Mucosa of stomach (tissue), 1 donor: Measurements from ENCODE around the gene A4GALT.
"Not testable (repeated sequence)": the region's sequence is repeated elsewhere in the genome, so short reads cannot be mapped to it uniquely, and the experiment has no call there.

ENCODE experiments used
- H3K27me3 ChIP-seq: one replicate; pipeline ENCODE4 v1.7.0; 2013; ENCODE audit warnings: mild to moderate bottlenecking, low read length; ENCODE audit not compliant: control insufficient read depth, insufficient read depth
- H3K36me3 ChIP-seq: one replicate; pipeline ENCODE4 v1.7.0; 2013; ENCODE audit warnings: low read length; ENCODE audit not compliant: control insufficient read depth, insufficient read depth
- H3K4me1 ChIP-seq: one replicate; pipeline ENCODE4 v1.7.0; 2013; ENCODE audit warnings: mild to moderate bottlenecking, low read length; ENCODE audit not compliant: control insufficient read depth, insufficient read depth
- H3K4me3 ChIP-seq: one replicate; pipeline ENCODE4 v1.7.0; 2013; ENCODE audit warnings: low read length
- H3K9ac ChIP-seq: one replicate; pipeline ENCODE4 v1.7.0; 2013; ENCODE audit warnings: mild to moderate bottlenecking, low read length, moderate library complexity
- H3K9me3 ChIP-seq: one replicate; pipeline ENCODE4 v1.7.0; 2013; ENCODE audit warnings: mild to moderate bottlenecking, low read length, moderate library complexity; ENCODE audit not compliant: control insufficient read depth
- donor health status: Pancreatic carcinoma.

The A4GALT gene

GRCh38 chr22:42720263-42721044 lies at the start of gene A4GALT:
Gene A4GALT, minus strand, starts transcription at chr22:42720870. Its CDS starts 26,919 bp downstream, at chr22:42693951.
- H3K9me3 ChIP-seq: no peaks in the 10 kb centered on the region
- H3K4me1 ChIP-seq: peaks cover 17% of the 10 kb centered on the region
- peaks cover 28% of the 10 kb centered on the region for H3K27me3 ChIP-seq
- H3K36me3 ChIP-seq: no peaks in the 10 kb centered on the region
- no peak within 1 kb of the TSS for H3K4me3 ChIP-seq
- H3K9ac ChIP-seq: peak within 1 kb of the TSS; percentile 38

- Histone ChIP-seq H3K9ac (peak overlapping the region; percentile 18), H3K9me3 (no peaks in the 10 kb centered on the region), H3K36me3 (no peaks in the 10 kb centered on the region), H3K4me1 (peaks cover 30% of the 10 kb centered on the region), H3K4me3 (peak overlapping the region; percentile 31), H3K27me3 (peaks cover 2% of the 10 kb centered on the region)
Measured at GRCh38 chr22:42770448-42770726, 49.7 kb upstream of the A4GALT start.

DNA sequence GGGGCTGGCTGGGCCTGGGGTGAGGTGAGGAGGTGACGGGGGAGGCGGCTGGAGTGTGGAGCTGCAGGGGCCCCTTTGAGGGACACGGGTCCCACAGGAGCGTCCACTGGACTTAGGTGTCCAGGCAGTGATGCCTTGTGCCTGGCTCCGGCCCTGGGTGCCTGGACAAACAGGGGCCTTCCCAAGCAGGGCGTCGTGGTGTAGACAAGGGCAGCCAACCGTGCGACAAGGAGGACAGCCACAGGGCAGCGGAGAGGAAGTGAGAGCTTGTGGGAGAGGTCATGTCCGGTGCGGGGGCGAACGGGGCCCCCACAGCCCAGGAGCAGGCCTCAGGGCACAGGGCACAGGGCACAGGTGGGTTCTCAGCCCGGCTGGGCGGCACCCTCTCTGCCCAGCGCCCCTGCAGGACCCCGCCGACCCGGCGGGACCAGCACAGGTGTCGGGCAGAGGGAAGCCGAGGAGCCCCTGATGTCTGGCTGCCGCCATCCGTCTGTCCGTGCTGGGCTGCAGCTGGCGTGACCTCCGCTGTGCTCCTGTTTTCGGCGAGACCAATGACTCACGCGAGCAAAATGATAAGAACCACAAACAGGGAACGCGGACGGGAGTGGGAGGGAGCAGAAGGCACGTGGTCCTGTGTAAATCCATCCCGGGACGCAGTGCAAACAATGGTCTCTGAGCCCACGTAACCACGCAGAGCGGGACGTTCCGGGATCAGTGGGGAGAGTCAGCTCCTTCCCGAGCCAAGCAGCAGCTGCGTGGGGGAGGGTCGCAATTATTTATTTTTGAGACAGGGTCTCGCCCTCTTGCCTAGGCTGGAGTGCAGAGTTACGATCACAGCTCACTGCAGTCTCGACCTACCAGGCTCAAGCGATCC lies 49.1 kb upstream of the A4GALT start:
- Histone ChIP-seq H3K9ac (peak overlapping the region; percentile 18), H3K27me3 (peaks cover 2% of the 10 kb centered on the region), H3K4me3 (peak overlapping the region; percentile 31), H3K9me3 (no peaks in the 10 kb centered on the region), H3K4me1 (peaks cover 30% of the 10 kb centered on the region), H3K36me3 (no peaks in the 10 kb centered on the region)

- Histone ChIP-seq H3K9ac (peak overlapping the region; percentile 18), H3K9me3 (no peaks in the 10 kb centered on the region), H3K4me1 (peaks cover 30% of the 10 kb centered on the region), H3K27me3 (peaks cover 2% of the 10 kb centered on the region), H3K36me3 (no peaks in the 10 kb centered on the region), H3K4me3 (no peak overlapping the region)
Measured at GRCh38 chr22:42769238-42769573, 48.5 kb upstream of the A4GALT start.

DNA sequence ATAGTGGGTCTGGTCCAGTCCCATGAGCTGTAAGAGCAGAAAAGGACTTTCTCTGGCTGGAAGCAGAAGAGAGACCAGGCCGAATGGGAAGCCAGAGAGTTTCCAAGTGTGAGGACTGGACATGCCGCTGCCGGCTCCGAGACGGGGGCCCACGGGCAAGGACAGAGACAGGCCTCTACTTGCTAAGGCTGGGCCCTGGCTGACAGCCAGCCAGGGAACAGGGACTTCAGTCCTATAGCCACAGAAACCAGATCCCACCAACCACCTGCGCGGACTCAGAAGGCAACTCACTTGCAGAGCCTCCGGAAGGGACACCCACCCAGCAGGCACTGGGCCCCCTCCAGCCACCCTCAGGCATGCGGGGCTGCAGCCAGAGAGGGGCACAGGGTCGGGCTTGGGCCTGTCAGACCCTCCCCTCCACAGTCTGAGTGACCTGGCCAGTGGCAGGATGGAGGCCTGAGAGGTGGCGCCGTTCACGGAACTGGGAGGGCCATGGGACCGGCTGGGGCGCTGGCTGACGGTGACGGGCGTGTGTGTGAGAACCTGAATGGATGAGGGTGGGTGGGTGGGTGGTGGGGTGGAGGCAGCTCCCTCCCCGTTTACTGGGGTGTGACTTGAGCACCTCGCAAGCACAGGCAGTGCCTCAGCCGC lies 47.8 kb upstream of the A4GALT start:
- H3K27me3 ChIP-seq: peaks cover 2% of the 10 kb centered on the region
- no peaks in the 10 kb centered on the region for H3K9me3 ChIP-seq
- H3K36me3 ChIP-seq: no peaks in the 10 kb centered on the region
- no peak overlapping the region for H3K9ac ChIP-seq
- no peak overlapping the region for H3K4me3 ChIP-seq
- H3K4me1 ChIP-seq: peaks cover 29% of the 10 kb centered on the region

GRCh38 chr22:42766860-42767259 lies 46.2 kb upstream of the A4GALT start:
- Histone ChIP-seq H3K36me3 (no peaks in the 10 kb centered on the region), H3K9me3 (no peaks in the 10 kb centered on the region), H3K4me3 (no peak overlapping the region), H3K27me3 (peaks cover 2% of the 10 kb centered on the region), H3K9ac (no peak overlapping the region), H3K4me1 (peaks cover 20% of the 10 kb centered on the region)

- Histone ChIP-seq H3K4me1 (peaks cover 9% of the 10 kb centered on the region), H3K27me3 (peaks cover 2% of the 10 kb centered on the region)
Measured at GRCh38 chr22:42764895-42765363, 44.3 kb upstream of the A4GALT start.

GRCh38 chr22:42763965-42764480 lies 43.4 kb upstream of the A4GALT start:
- Histone ChIP-seq H3K27me3 (no peaks in the 10 kb centered on the region), H3K36me3 (no peaks in the 10 kb centered on the region), H3K4me3 (no peak overlapping the region), H3K9me3 (no peaks in the 10 kb centered on the region), H3K9ac (no peak overlapping the region), H3K4me1 (peaks cover under 1% of the 10 kb centered on the region)

More at GRCh38 chr22:42764895-42765363, 44.3 kb upstream of the A4GALT start:
- Histone ChIP-seq H3K4me3 (no peak overlapping the region), H3K9me3 (no peaks in the 10 kb centered on the region), H3K36me3 (no peaks in the 10 kb centered on the region), H3K9ac (no peak overlapping the region)

DNA sequence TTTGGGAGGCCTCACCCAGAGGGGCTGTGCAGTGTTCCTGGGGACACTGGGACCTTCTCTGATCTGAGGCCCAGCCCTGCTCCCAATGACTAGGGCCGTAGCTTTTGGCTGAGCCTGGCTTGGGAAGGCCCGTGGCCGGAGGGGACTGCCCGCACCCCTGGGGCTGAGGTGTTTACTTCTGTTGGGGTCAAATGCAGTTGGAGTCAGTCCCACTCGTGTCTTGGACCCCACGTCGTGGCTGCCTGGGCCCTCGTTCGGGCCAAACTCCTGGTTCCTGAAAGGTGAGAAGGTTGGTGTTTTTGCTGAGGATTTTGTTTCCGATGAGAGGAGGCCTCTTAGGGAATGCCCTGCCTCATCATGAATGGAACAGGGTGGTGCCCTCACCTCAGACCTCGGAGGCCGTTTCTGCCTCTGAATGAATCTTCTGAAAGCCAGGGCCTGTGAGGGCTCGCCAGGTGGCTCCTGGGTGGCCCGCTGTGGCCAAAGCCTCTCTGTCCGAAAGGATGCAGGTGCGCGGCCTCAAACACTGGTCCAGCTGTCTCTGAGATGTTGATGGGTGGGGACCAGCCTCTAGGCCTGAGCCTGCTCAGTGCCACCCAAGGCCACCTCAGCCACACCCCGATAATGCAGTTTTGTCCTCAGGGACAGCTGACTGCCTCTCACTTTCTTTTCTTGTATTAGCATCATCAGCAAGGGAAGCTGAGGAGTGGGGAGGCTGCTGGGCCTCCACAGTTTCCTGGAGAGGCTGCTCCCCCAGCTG lies 40.3 kb upstream of the A4GALT start:
- no peak overlapping the region for H3K4me3 ChIP-seq
- no peaks in the 10 kb centered on the region for H3K36me3 ChIP-seq
- peaks cover 2% of the 10 kb centered on the region for H3K4me1 ChIP-seq
- H3K27me3 ChIP-seq: no peaks in the 10 kb centered on the region
- H3K9ac ChIP-seq: no peak overlapping the region
- H3K9me3 ChIP-seq: no peaks in the 10 kb centered on the region

GRCh38 chr22:42758931-42759629 lies 38.4 kb upstream of the A4GALT start:
- no peak overlapping the region for H3K9ac ChIP-seq
- no peaks in the 10 kb centered on the region for H3K9me3 ChIP-seq
- no peak overlapping the region for H3K4me3 ChIP-seq
- H3K36me3 ChIP-seq: no peaks in the 10 kb centered on the region
- H3K27me3 ChIP-seq: no peaks in the 10 kb centered on the region
- peaks cover 18% of the 10 kb centered on the region for H3K4me1 ChIP-seq

DNA sequence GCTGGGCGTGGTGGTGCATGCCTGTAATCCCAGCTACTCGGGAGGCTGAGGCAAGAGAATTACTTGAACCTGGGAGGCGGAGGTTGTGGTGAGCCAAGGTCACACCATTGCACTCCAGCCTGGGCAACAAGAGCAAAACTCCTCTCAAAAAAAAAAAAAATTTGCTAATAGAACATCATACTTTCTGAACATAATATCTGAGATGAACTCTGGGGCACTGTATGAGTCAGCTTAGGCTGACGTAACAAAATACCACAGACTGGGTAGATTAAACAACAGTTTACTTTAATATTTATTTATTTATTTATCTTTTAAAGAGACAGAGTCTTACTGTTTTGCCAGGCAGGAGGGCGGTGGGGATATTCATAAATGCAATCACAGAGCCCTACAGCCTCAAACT lies 34.9 kb upstream of the A4GALT start:
- H3K9me3 ChIP-seq, H3K4me3 ChIP-seq, H3K27me3 ChIP-seq, H3K36me3 ChIP-seq, H3K9ac ChIP-seq: not testable (repeated sequence)
- peaks cover 26% of the 10 kb centered on the region for H3K4me1 ChIP-seq
